HG03469 (cell line): Measurements from ENCODE around the gene ZSWIM2.
"Not testable (repeated sequence)": the region's sequence is repeated elsewhere in the genome, so short reads cannot be mapped to it uniquely, and the experiment has no call there.

ENCODE experiments used
- ATAC-seq: cut with Tn5 transposase; IDR thresholded peaks from one replicate; pipeline ENCODE4 v1.9.1; 2021; ENCODE audit warnings: mild to moderate bottlenecking, moderate library complexity, moderate number of reproducible peaks; ENCODE audit not compliant: unreplicated experiment

Gene ZSWIM2

GRCh38 chr2:186852508-186852907 is 3.5 kb upstream of the ZSWIM2 start:
- no peak for ATAC-seq

GRCh38 chr2:186842373-186842772 is 6.6 kb downstream of the ZSWIM2 start:
- no peak for ATAC-seq

DNA sequence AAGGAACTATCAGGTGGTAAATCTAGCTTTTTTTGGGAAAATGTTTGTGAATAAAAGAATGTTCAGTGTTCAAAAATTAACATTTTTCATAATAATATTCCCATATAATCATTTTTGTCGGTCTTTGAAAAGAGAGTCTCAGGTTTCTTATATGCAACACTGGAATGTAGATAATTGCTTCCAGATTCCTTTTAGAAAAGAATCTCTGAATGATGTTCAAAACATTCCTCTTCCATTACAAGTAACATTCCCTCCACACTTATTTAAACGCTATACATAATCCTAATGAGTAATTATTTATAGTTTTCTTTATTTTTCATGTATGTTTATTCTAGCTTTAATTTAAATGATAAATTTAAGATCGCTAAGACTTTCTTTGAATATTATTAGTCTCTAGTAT is 7.0 kb downstream of the ZSWIM2 start:
- ATAC-seq: no peak

DNA sequence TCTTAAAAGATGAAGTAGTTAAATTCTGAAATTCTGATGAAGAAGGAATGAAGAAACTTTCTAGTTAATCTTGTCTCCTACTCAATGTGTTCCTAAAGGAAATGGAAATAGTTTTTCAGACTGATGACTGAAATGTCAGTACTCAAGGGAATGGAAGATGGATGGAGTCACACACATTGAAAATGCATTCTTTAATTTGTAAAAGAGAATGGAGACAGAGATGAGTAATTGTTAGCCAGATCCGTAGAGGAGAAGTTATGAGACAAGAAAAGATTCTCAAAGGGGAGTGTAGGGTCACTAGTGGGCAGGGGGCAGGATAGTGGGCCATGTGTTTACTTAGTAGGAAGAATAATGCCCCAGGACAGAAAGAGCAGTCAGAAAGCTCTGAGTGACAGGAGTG is 13.3 kb downstream of the ZSWIM2 start:
- no peak for ATAC-seq

- ATAC-seq: no peak
Observed at GRCh38 chr2:186827862-186828492, 21.0 kb downstream of the ZSWIM2 start.

- ATAC-seq: no peak
Observed at GRCh38 chr2:186827411-186827810, 21.6 kb downstream of the ZSWIM2 start.

DNA sequence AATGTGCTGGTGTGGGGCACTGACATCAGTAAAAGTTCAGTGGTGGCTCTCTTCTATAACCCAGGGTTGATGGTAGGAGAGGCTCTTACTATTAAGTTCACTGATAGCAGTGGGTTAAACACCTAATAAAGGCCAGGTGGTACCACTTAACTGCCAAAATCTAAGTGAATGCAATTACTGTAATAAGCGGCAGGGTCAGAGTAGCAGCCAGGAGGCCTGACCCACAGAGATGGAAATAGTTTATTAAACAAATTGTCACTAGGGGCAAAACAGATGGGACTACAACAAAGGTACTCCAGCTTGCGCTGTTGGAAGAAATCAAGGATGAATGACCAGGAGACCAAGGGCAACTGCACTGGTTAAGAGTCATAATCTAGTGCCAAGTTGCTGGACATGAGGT is 26.6 kb downstream of the ZSWIM2 start:
- ATAC-seq: no peak

GRCh38 chr2:186820303-186820702 is 28.7 kb downstream of the ZSWIM2 start:
- no peak for ATAC-seq

- ATAC-seq: not testable (repeated sequence)
Observed at GRCh38 chr2:186811760-186812159, 37.2 kb downstream of the ZSWIM2 start.

GRCh38 chr2:186806591-186806990 is 42.4 kb downstream of the ZSWIM2 start:
- ATAC-seq: no peak

DNA sequence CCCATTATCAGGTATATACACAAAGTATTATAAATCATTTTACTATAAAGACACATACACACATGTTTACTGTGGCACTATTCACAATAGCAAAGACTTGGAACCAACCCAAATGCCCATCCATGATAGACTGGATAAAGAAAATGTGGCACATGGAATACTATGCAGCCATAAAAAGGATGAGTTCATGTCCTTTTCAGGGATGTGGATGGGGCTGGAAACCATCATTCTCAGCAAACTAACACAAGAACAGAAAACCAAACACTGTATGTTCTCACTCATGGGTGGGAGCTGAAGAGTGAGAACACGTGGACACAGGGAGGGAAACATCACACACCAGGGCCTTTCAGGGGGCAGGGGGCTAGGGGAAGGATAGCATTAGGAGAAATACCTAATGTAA is 50.4 kb downstream of the ZSWIM2 start:
- not testable (repeated sequence) for ATAC-seq

GRCh38 chr2:186784930-186785329 is 64.0 kb downstream of the ZSWIM2 start:
- no peak for ATAC-seq

DNA sequence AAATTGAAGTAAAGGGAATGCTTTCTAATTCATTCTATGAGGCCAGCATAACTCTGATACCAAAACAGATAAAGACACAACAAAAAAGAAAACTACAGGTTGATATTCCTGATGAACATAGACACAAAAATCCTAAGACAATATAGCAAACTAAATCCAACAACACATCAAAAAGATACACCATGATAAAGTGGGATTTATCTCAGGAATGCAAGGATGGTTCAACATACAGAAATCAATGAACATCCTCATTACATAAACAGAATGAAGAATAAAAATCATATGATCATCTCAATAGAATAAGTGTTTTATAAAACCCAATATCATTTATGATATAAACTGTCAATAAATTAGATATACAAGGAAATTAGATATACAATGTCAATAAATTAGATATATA is 65.7 kb downstream of the ZSWIM2 start:
- ATAC-seq: no peak

DNA sequence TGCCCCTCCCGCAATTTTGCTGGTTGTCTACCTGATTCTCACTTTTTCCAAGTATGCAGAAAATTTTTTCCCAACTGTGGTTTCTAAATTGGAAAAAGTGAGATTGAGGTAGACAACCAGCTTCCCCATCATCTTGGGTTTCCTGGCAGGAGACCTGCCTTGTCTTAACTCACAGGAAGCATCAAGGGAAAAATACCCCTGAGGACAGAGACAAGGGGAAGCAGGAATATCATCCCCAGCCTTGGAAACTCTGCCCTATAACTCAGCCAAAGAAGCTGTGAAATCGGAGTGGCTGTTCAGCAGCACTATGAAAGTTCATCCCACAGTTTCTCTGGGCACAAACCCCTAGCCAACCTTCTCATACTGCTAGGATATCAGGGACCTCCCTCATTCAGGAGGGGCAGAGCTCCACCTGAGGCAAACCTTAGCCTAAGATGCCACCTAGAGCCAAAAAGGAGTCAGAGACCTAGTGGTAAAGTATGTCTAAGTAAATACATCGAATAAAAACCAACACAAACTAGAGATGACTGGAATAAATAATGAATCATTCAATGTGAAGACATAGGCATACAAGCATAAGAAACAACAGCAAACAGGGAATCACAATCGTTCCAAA is 68.2 kb downstream of the ZSWIM2 start:
- ATAC-seq: no peak
